Daoy (cell line): ENCODE results near the gene TIMM50. TPM values are rescaled to one million over a fixed set of nuclear protein-coding genes. Genes with fewer than 3 reads are reported as not detected.
"Not testable (repeated sequence)": the region's sequence is repeated elsewhere in the genome, so short reads cannot be mapped to it uniquely, and the experiment has no call there.

ENCODE experiments used
- DNase-seq: peaks from one replicate; pipeline ENCODE4 v3.0.0-alpha.2; 2015; ENCODE audit warnings: low read depth
- total RNA-seq: library from RNA; depleted of rRNA; stranded (reverse); fragments of >200 nt; shearing (Covaris generic); gene quantifications from 2 replicates; pipeline ENCODE4 v1.2.3, GENCODE V29; 2014

TIMM50 gene
- total RNA-seq, 1 experiment from 2014 or later = 116 TPM

- DNase-seq = no peak
Measured at GRCh38 chr19:39469567-39469966, 11.1 kb upstream of the TIMM50 start.

- DNase-seq = no peak
Measured at GRCh38 chr19:39470724-39471339, 9.8 kb upstream of the TIMM50 start.

DNA sequence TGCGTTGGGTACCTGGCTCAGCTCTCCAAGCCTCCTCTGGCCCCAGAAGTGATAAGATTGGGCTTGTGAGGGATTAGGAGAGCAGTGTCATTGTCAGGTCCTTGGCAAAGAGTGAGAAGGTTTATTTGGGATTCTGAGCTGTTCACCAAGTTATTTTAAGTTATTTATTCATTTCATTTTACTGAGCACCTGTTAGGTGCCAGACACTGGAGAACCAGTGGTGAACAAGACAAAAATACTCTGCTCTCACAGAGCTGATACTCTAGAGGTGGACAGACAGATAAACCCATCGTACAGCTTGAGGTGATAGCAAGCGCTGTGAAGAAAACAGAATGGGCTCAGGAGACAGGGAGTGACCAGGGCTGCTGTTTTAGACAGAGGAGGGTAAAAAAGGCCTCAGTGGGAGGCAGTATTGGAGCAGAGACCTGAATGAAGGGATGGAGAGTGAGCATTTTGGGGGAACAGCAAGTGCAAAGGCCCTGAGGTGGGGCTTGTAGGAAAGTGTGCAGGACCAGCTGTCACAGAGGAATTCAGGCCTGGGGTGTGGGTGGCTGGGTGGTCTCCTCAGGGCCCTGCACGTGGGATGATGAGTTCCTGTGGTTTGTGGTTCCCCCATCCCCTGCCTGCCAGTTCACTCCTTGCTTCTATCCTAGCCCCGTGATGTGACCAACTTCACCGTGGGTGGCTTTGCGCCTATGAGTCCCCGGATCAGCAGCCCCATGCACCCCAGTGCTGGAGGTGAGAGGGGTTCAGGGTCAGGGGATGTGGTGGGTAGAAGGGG, 8.7 kb upstream of the TIMM50 start:
- DNase-seq = no peak

DNA sequence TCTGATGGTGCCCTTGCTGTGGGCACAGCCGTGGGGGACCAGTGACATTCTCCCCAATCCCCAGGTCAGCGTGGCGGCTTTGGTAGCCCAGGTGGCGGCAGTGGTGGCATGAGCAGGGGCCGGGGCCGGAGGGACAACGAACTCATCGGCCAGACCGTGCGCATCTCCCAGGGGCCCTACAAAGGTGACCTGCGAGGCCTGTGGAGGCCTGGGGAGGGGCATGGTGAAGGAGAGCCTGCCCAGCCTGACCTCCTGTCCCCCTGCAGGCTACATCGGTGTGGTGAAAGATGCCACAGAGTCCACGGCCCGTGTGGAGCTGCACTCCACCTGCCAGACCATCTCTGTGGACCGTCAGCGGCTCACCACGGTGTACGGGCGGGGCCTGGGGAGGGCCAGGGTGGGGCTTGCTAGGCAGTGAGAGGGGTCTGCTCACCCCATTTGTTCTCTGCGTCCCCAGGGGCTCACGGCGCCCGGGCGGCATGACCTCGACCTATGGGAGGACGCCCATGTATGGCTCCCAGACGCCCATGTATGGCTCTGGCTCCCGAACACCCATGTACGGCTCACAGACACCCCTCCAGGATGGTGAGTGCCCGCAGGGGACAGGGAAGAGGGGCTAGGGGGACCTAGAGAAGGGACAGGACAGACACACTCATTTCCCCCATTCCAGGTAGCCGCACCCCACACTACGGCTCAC, 7.7 kb upstream of the TIMM50 start:
- DNase-seq = no peak

- DNase-seq = no peak
Measured at GRCh38 chr19:39473443-39473960, 7.1 kb upstream of the TIMM50 start.

GRCh38 chr19:39474139-39474620, 6.5 kb upstream of the TIMM50 start:
- DNase-seq = peak; percentile 49

DNA sequence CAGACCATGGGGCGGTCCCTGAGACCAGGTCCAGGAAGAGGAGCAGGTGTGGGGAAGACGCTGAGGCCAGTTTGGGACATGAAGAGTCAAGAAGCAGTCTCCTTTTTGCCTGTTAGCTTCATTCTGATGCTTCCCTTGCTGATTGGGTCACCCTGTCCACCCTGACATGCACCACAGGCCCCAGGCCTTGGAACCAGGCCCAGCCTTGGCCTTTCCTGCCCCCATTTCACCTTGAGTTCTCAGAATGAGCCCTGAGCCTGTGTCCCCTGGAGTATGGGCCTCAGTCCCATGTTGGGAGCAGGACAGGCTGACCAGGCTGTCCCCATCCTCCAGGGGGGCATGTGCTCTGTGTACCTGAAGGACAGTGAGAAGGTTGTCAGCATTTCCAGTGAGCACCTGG, 4.9 kb upstream of the TIMM50 start:
- DNase-seq = no peak

DNA sequence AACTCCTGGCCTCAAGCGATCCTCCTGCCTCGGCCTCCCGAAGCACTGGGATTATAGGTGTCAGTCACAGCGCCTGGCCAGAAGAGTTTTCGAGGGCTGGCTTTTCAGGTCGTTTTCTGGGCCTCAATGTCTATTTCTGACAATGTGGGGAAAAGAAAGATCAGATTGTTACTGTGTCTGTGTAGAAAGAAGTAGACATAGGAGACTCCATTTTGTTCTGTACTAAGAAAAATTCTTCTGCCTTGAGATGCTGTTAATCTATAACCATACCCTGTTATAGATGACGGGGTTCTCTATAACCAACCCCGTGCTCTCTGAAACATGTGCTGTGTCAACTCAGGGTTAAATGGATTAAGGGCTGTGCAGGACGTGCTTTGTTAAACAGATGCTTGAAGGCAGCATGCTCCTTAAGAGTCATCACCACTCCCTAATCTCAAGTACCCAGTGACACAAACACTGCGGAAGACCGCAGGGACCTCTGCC, 1.3 kb upstream of the TIMM50 start:
- DNase-seq = not testable (repeated sequence)

DNA sequence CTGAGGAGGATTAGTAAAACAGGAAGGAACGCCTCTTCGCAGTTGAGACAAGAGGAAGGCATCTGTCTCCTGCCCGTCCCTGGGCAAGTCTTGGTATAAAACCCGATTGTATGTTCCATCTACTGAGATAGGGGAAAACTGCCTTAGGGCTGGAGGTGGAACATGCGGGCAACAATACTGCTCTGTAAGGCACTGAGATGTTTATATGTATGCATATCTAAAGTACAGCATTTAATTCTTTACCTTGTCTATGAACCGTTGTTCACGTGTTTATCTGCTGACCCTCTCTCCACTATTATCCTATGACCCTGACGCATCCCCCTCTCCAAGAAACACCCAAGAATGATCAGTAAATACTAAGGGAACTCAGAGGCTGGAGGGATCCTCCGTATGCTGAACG, 722 bp upstream of the TIMM50 start:
- DNase-seq = no peak

GRCh38 chr19:39481229-39481545, 549 bp downstream of the TIMM50 start:
- DNase-seq = no peak

- no peak for DNase-seq
Measured at GRCh38 chr19:39481676-39482075, 1.0 kb downstream of the TIMM50 start.

- no peak for DNase-seq
Measured at GRCh38 chr19:39483141-39483540, 2.5 kb downstream of the TIMM50 start.

- DNase-seq = no peak
Measured at GRCh38 chr19:39489756-39490155, 9.1 kb downstream of the TIMM50 start.

DNA sequence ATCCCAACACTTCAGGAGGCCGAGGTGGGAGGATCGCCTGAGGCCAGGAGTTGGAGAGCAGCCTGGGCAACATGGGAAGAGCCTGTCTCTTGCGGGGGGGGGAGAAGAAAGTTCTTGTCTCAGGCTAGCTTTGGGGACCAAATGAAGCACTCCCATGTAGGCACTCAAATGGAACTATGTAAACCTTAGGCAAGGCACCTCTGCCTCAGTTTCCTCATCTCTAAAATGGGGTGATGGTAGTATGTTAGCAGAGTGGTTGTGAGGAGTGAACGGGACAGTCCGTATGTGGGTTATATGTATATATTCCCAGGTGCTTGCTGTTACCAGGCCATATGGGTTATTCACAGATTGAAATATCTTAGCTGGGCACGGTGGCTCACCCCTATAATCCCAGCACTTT, 11.6 kb downstream of the TIMM50 start:
- DNase-seq = no peak

GRCh38 chr19:39492788-39493187, 12.2 kb downstream of the TIMM50 start:
- DNase-seq = no peak

DNA sequence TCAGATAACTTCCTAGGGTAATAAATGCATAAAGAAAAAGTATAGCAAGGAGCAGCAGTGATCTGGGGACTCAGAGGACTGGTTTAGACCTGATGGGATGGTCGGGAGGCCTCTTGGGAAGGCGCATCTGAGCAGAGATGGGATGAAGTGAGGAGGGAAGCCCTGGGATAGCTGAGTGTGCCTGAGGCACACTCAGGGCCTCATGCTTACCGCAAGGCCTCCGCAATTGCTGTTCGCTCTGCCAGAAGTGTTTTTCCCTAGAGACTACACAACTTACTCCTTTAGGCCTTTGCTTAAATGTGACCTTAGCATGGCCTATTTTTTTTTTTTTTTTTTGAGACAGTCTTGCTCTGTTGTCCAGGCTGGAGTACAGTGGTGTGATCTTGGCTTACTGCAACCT, 14.0 kb downstream of the TIMM50 start:
- DNase-seq = no peak

DNA sequence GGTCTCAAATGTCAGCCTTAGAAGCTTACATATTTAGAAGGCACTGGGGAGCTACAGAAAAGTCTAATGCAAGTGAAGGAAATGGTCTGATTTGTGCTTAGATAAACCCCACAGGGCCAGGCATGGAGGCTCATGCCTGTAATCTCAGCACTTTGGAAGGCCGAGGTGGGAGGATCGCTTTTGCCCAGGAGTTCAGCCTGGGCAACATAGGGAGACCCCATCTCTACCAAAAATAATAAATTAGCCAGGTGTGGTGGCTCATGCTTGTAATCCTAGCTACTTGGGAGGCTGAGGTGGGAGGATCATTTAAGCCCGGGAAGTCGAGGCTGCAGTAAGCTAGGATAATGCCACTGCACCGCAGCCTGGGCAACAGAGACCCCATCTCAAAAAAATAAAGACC, 15.4 kb downstream of the TIMM50 start:
- no peak for DNase-seq

- no peak for DNase-seq
Measured at GRCh38 chr19:39497701-39497995, 17.0 kb downstream of the TIMM50 start.

GRCh38 chr19:39497996-39498797, 17.6 kb downstream of the TIMM50 start:
- peak; percentile 68 for DNase-seq

DNA sequence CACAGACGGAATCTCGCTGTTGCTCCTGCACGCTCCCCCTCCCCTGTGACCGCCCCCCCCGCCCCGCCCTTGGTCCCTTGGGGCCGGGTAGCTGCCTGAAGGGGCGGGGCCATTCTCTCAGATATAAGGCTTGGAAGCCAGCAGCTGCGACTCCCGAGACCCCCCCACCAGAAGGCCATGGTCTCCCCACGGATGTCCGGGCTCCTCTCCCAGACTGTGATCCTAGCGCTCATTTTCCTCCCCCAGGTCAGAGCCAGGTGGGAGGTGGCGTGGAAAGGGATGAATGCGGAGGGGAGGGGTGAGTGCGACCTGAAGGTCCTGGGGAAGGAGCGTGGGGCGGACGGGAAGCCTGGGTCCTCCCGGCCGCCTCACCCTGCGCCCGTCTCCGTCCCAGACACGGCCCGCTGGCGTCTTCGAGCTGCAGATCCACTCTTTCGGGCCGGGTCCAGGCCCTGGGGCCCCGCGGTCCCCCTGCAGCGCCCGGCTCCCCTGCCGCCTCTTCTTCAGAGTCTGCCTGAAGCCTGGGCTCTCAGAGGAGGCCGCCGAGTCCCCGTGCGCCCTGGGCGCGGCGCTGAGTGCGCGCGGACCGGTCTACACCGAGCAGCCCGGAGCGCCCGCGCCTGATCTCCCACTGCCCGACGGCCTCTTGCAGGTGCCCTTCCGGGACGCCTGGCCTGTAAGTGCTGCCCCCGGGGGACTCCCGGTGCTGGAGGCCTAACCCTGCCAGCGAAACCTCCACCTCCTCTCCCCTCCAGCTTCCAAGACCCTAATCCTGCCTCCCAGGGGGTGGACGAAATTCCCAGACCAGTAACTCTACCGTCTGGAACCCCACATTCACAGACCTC, 18.4 kb downstream of the TIMM50 start, which contains the start of gene DLL3:
TSS of gene DLL3 (plus strand) at position 150 of the 845 bp plus-strand sequence. CDS start at position 178, 28 bp downstream.
- DNase-seq = peak; percentile 50

DNA sequence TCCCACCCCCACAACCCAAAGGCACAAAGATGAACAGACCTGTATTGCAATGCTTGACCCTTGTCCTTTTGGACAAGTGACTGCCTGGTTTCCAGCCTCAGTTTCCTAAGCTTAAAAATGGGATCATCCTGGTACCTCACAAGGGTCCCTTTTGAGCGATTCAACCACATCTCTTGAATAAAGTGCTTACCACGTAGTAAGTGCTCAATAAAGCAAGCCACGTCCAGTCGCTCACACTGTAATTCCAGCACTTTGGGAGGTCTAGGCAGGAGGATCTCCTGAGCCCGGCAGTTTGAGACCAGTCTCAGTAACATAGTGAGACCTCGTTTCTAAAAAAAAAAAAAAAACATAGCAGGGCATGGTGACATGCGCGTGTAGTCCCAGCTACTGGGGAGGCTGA, 19.3 kb downstream of the TIMM50 start:
- no peak for DNase-seq
